ENCODE results near the gene TSPAN4. TPM values are rescaled to one million over a fixed set of nuclear protein-coding genes. Genes with fewer than 3 reads are reported as not detected.

TSPAN4 gene
- total and polyA plus RNA-seq, 9 of the 15 experiments (the other 6 are each of a cell fraction or from before 2014, with no cell fraction given), result 0.07 to 31.0 (median 15.7) TPM

- TF ChIP-seq, protein P1, sequence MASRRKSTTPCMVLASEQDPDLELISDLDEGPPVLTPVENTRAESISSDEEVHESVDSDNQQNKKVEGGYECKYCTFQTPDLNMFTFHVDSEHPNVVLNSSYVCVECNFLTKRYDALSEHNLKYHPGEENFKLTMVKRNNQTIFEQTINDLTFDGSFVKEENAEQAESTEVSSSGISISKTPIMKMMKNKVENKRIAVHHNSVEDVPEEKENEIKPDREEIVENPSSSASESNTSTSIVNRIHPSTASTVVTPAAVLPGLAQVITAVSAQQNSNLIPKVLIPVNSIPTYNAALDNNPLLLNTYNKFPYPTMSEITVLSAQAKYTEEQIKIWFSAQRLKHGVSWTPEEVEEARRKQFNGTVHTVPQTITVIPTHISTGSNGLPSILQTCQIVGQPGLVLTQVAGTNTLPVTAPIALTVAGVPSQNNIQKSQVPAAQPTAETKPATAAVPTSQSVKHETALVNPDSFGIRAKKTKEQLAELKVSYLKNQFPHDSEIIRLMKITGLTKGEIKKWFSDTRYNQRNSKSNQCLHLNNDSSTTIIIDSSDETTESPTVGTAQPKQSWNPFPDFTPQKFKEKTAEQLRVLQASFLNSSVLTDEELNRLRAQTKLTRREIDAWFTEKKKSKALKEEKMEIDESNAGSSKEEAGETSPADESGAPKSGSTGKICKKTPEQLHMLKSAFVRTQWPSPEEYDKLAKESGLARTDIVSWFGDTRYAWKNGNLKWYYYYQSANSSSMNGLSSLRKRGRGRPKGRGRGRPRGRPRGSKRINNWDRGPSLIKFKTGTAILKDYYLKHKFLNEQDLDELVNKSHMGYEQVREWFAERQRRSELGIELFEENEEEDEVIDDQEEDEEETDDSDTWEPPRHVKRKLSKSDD (conservative IDR thresholded peaks at IDR 0.05; ENCODE audit: low read length), result no peak
- TF ChIP-seq ZNF197 (CRISPR knock-in tag; IDR thresholded peaks at IDR 0.05; ENCODE audit: low read depth) (no peak), SRSF7 (optimal IDR thresholded peaks at IDR 0.05; ENCODE audit: low read depth, low read length) (no peak), ETV5 (CRISPR knock-in tag; IDR thresholded peaks at IDR 0.05; ENCODE audit: low read depth) (0 out of 2 replicates have a peak, but pooled peaks have one; percentile 34), SMARCB1 (IDR thresholded peaks at IDR 0.05; ENCODE audit: insufficient read length, low read depth) (peak; percentile 70), CREB1 (IDR thresholded peaks at IDR 0.05) (no peak), CREB1 (CRISPR knock-in tag; IDR thresholded peaks at IDR 0.05) (peak; percentile 53; the same call in 1 of the 2 replicates), CCNT2 (IDR thresholded peaks at IDR 0.05; ENCODE audit: borderline replicate concordance, extremely low read depth, insufficient read length, low read depth, low read length) (peak; percentile 85), HDAC6 (IDR thresholded peaks at IDR 0.05; ENCODE audit: low read depth, low read length) (no peak), KAT7 (CRISPR knock-in tag; IDR thresholded peaks at IDR 0.05; ENCODE audit: borderline replicate concordance) (0 out of 2 replicates have a peak, but pooled peaks have one; percentile 42), POLR3G (IDR thresholded peaks at IDR 0.05; ENCODE audit: extremely low read depth, insufficient read length, insufficient replicate concordance) (no peak), EGR1 (conservative IDR thresholded peaks at IDR 0.05) (peak; percentile 67), BRCA1 (IDR thresholded peaks at IDR 0.05) (no peak), BRCA1 (CRISPR knock-in tag; IDR thresholded peaks at IDR 0.05) (no peak), LCOR (CRISPR knock-in tag; IDR thresholded peaks at IDR 0.05) (no peak), KAT2B (IDR thresholded peaks at IDR 0.05; ENCODE audit: low read depth, low read length) (no peak), IRF9 (tag; IDR thresholded peaks at IDR 0.05) (no peak), RCOR1 (IDR thresholded peaks at IDR 0.05; ENCODE audit: borderline replicate concordance in 1 of 2, low read depth in 2 of 2, low read length in 2 of 2) (peak; percentile 77 to 81; a peak in 3 of 4 replicates), ZNF77 (CRISPR knock-in tag; IDR thresholded peaks at IDR 0.05) (no peak), CBX2 (IDR thresholded peaks at IDR 0.05; ENCODE audit: insufficient read depth, low read length, poor library complexity, severe bottlenecking) (no peak), ZNF655 (CRISPR knock-in tag; IDR thresholded peaks at IDR 0.05) (no peak)
- TF ChIP-seq, protein P2, sequence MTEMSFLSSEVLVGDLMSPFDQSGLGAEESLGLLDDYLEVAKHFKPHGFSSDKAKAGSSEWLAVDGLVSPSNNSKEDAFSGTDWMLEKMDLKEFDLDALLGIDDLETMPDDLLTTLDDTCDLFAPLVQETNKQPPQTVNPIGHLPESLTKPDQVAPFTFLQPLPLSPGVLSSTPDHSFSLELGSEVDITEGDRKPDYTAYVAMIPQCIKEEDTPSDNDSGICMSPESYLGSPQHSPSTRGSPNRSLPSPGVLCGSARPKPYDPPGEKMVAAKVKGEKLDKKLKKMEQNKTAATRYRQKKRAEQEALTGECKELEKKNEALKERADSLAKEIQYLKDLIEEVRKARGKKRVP (CRISPR knock-in tag; IDR thresholded peaks at IDR 0.05), result no peak
Measured at GRCh38 chr11:875769-876301, 33.2 kb downstream of the TSPAN4 start (continued).

Data from K562 (cell line).